ENCODE results near the gene FOXI1. TPM values are rescaled to one million over a fixed set of nuclear protein-coding genes. Genes with fewer than 3 reads are reported as not detected.
A peak's percentile ranks its signal among the peaks of the same experiment; 100 is the strongest.

FOXI1 gene
- total RNA-seq, 2 donors from 2014 or later, result not detected

DNA sequence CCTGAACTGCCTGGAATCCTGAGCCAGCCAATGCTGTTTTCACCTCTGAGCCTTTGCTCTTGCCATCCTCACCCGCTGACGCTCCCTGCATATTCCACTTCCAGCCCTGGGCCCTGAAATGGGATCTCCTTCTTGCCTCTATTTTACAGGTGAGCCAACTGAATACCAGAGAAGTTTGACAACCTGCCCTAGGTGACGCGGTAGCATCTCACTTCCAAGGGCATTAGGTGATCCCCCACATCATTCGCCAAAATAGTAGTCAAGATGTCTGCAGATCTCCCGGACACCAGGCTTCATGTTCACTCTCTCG, 43.5 kb downstream of the FOXI1 start:
- Histone ChIP-seq H3K9me3 (no peaks in the 10 kb centered on the region), H3K27ac (no peak overlapping the region), H3K4me1 (peaks cover 13% of the 10 kb centered on the region), H3K27me3 (no peaks in the 10 kb centered on the region), H3K4me3 (no peak overlapping the region), H3K36me3 (replicated peaks in 1 of 2; ENCODE audit: insufficient read depth in 1 of 2, low read depth in 2 of 2) (no peaks in the 10 kb centered on the region)
- DNase-seq (no peak), ATAC-seq (no peak)
- WGBS, 2 donors, result 77 to 86% methylated on average over 7 of the region's 7 CpGs
- TF ChIP-seq, protein P1, sequence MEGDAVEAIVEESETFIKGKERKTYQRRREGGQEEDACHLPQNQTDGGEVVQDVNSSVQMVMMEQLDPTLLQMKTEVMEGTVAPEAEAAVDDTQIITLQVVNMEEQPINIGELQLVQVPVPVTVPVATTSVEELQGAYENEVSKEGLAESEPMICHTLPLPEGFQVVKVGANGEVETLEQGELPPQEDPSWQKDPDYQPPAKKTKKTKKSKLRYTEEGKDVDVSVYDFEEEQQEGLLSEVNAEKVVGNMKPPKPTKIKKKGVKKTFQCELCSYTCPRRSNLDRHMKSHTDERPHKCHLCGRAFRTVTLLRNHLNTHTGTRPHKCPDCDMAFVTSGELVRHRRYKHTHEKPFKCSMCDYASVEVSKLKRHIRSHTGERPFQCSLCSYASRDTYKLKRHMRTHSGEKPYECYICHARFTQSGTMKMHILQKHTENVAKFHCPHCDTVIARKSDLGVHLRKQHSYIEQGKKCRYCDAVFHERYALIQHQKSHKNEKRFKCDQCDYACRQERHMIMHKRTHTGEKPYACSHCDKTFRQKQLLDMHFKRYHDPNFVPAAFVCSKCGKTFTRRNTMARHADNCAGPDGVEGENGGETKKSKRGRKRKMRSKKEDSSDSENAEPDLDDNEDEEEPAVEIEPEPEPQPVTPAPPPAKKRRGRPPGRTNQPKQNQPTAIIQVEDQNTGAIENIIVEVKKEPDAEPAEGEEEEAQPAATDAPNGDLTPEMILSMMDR (IDR thresholded peaks at IDR 0.05), result no peak
- no peak for TF ChIP-seq POLR2A (IDR thresholded peaks at IDR 0.05)
- intact Hi-C loops (cut with DNase I), result no loop called here

DNA sequence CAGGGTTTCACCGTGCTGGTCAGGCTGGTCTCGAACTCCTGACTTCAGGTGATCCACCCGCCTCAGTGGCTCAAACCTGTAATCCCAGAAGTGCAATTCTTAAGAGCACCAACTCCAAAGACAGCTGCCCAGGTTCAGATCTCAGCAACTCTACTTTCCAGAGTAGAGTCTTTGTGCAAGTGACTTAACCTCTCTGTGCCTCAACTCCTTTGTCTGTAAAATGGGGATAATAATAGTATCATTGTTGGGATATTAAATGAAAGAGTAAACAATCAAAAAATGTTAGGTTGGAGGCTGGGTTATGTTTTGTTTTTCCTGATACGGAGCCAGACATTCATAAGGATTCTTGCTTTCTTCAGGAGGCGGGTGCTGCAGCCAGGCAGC, 45.0 kb downstream of the FOXI1 start:
- no peaks in the 10 kb centered on the region for H3K9me3 ChIP-seq
- intact Hi-C loops (cut with DNase I), result no loop called here
- H3K4me1 ChIP-seq, result peaks cover 13% of the 10 kb centered on the region
- no peak overlapping the region for H3K4me3 ChIP-seq
- 71 to 73% methylated on average over 5 of the region's 5 CpGs for WGBS, 2 donors
- ATAC-seq (no peak), DNase-seq (no peak)
- peak overlapping the region in 3 of 4 donors; percentile 74 to 79 (median 79) for H3K27ac ChIP-seq
- TF ChIP-seq, protein P1 (IDR thresholded peaks at IDR 0.05), result no peak
- TF ChIP-seq POLR2A (IDR thresholded peaks at IDR 0.05), result no peak
- H3K36me3 ChIP-seq (replicated peaks in 1 of 2; ENCODE audit: insufficient read depth in 1 of 2, low read depth in 2 of 2), result no peaks in the 10 kb centered on the region
- no peaks in the 10 kb centered on the region for H3K27me3 ChIP-seq

DNA sequence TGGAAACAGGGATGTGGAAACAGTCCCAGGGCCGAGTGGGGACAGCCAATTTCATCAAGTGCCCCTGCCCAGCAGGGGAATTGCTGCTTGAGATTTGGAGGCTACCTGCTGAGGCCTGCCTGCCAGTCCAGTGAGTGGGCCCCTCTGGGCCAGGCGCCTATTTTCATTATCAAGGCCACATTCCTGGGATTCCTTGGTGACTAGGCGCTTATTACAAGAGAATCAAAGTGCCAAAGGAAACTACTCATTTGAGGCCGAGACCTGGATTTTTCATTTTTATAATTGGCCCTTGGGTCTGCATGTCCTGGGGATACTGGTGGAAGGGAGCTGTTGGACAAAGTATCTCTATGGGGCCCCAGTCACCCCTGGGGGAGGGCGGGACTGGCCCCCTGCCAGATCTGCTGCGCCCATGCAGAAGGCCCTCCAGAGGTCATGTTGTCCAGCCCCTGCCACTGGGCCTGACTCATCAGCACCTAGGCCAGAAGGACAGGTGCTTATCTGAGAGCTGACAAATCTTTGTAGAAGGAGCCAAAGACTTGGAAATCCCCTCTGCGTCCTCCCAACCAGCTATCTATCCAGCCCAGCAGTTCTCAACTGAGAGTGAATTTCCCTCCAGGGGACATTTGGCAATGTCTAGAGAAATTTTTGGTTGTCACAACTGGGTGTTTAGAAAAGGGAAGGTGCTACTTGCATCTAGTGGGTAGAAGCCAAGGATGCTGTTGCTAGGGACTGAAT, 45.6 kb downstream of the FOXI1 start:
- Histone ChIP-seq H3K27me3 (no peaks in the 10 kb centered on the region), H3K4me3 (no peak overlapping the region), H3K36me3 (replicated peaks in 1 of 2; ENCODE audit: insufficient read depth in 1 of 2, low read depth in 2 of 2) (no peaks in the 10 kb centered on the region), H3K4me1 (peaks cover 13% of the 10 kb centered on the region), H3K9me3 (no peaks in the 10 kb centered on the region), H3K27ac (peak overlapping the region; percentile 51 to 79 (median 76))
- WGBS, 2 donors, result 43 to 53% methylated on average over 3 to 7 of the region's 7 CpGs
- intact Hi-C loops (cut with DNase I), result no loop called here
- DNase-seq (peak; percentile 54 to 68 (median 62)), ATAC-seq (peak; percentile 92)
- TF ChIP-seq, protein P1 (IDR thresholded peaks at IDR 0.05), result no peak
- TF ChIP-seq POLR2A (IDR thresholded peaks at IDR 0.05), result no peak

DNA sequence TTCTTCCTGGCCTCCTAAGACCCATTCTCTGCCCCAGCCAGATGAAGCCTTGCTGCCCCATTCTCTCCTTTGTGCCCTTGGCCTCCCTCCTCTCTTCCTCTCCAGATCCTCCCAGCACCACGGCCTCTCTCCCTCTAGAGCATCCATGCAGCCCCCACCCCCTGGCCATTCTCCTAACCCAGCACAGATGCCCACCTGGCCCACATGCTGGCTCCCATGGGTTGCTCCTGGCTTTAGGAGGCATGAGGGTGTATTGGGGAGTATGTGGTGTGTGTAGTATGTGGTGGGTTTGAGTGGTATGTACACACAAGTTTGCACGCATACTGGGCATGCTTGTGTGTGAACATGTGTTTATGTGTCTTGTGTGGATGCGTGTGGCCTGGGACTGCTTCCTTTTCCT, 47.1 kb downstream of the FOXI1 start:
- intact Hi-C loops (cut with DNase I), result no loop called here
- DNase-seq (no peak), ATAC-seq (no peak)
- H3K4me1 ChIP-seq, result peaks cover 13% of the 10 kb centered on the region
- 78 to 84% methylated on average over 3 of the region's 3 CpGs for WGBS, 2 donors
- TF ChIP-seq POLR2A (IDR thresholded peaks at IDR 0.05), result no peak
- TF ChIP-seq, protein P1 (IDR thresholded peaks at IDR 0.05), result no peak
- no peaks in the 10 kb centered on the region for H3K36me3 ChIP-seq (replicated peaks in 1 of 2; ENCODE audit: insufficient read depth in 1 of 2, low read depth in 2 of 2)
- H3K27me3 ChIP-seq, result no peaks in the 10 kb centered on the region
- no peaks in the 10 kb centered on the region for H3K9me3 ChIP-seq
- no peak overlapping the region for H3K4me3 ChIP-seq
- H3K27ac ChIP-seq, result peak overlapping the region in 3 of 4 donors; percentile 51 to 79 (median 74)

DNA sequence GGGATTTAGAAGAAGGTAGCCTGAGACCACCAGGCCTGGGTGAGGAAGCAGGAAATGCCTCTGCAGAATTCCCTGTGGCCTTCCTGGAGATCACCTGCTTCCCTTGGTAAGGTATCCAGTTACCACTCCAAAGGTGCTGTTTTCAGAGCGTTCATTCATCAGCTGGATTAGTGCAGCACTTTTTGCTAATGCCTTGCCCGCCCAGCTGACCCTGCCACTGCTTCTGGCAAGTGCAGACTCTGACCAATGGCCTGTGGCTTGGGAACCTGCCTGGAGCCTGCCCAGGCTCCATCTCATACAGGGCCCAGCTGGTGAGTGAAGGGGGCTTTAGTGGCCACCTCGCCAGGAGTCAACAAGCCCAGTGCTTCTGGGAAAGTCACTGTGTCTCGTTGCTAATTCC, 48.6 kb downstream of the FOXI1 start:
- no peak overlapping the region for H3K4me3 ChIP-seq
- ATAC-seq (no peak), DNase-seq (no peak)
- no peak overlapping the region for H3K27ac ChIP-seq
- intact Hi-C loops (cut with DNase I), result no loop called here
- TF ChIP-seq POLR2A (IDR thresholded peaks at IDR 0.05), result no peak
- TF ChIP-seq, protein P1 (IDR thresholded peaks at IDR 0.05), result no peak
- H3K36me3 ChIP-seq (replicated peaks in 1 of 2; ENCODE audit: insufficient read depth in 1 of 2, low read depth in 2 of 2), result no peaks in the 10 kb centered on the region
- H3K9me3 ChIP-seq, result no peaks in the 10 kb centered on the region
- peaks cover 13% of the 10 kb centered on the region for H3K4me1 ChIP-seq
- no peaks in the 10 kb centered on the region for H3K27me3 ChIP-seq
- 74 to 84% methylated on average over 4 of the region's 4 CpGs for WGBS, 2 donors

Data from body of pancreas (tissue), 4 donors.